HEK293T (cell line): ENCODE data around the gene SCYGR1.

Experiments used
- CTCF ChIA-PET: fragments of 350-600 bp; formaldehyde crosslinking; extraction: SDS; loops from one replicate; lab custom pipeline; 2021; ENCODE audit warnings: antibody characterized with exemption, inconsistent platforms; lab: Yijun Ruan, JAX
- POLR2A ChIA-PET: fragments of 350-600 bp; formaldehyde crosslinking; extraction: SDS; loops from one replicate; lab custom pipeline; 2020; ENCODE audit warnings: antibody characterized with exemption, inconsistent platforms; lab: Yijun Ruan, JAX
- DNase-seq: peaks from one replicate; pipeline ENCODE4 v3.0.0; 2012; ENCODE audit warnings: mixed read lengths; ENCODE audit errors: extremely low spot score
- ARNT ChIP-seq: fragments of 450-650 bp; IDR thresholded peaks from 2 replicates; pipeline ENCODE4 v1.6.1; 2017; ENCODE audit warnings: mild to moderate bottlenecking
- BHLHE40 ChIP-seq: fragments of 450-650 bp; IDR thresholded peaks from 2 replicates; pipeline ENCODE4 v1.6.1; 2016; ENCODE audit warnings: mild to moderate bottlenecking, moderate library complexity, borderline replicate concordance
- CTBP1 ChIP-seq: fragments of 450-650 bp; IDR thresholded peaks from 2 replicates; pipeline ENCODE4 v1.6.1; 2016; ENCODE audit warnings: borderline replicate concordance
- ELF4 ChIP-seq: fragments of 450-650 bp; IDR thresholded peaks from 2 replicates; pipeline ENCODE4 v1.6.1; 2017; ENCODE audit warnings: antibody characterized with exemption
- FOXA1 ChIP-seq: fragments of 450-650 bp; IDR thresholded peaks from 2 replicates; pipeline ENCODE4 v1.6.1; 2016; ENCODE audit warnings: mild to moderate bottlenecking
- FOXK2 ChIP-seq: fragments of 450-650 bp; IDR thresholded peaks from 2 replicates; pipeline ENCODE4 v1.6.1; 2016; ENCODE audit warnings: mild to moderate bottlenecking
- FOXM1 ChIP-seq: fragments of 450-650 bp; IDR thresholded peaks from 2 replicates; pipeline ENCODE4 v1.6.1; 2017; ENCODE audit warnings: mild to moderate bottlenecking, borderline replicate concordance
- HDGF ChIP-seq: fragments of 450-650 bp; IDR thresholded peaks from 2 replicates; pipeline ENCODE4 v1.6.1; 2017; ENCODE audit warnings: antibody characterized with exemption, borderline replicate concordance
- L3MBTL2 ChIP-seq: fragments of 450-650 bp; conservative IDR thresholded peaks from 2 replicates; pipeline ENCODE4 v1.6.1; 2016; ENCODE audit warnings: mild to moderate bottlenecking
- LEF1 ChIP-seq: fragments of 450-650 bp; IDR thresholded peaks from 2 replicates; pipeline ENCODE4 v1.6.1; 2017; ENCODE audit warnings: mild to moderate bottlenecking, borderline replicate concordance
- NFRKB ChIP-seq: fragments of 450-650 bp; IDR thresholded peaks from 2 replicates; pipeline ENCODE4 v1.6.1; 2016; ENCODE audit warnings: mild to moderate bottlenecking, moderate library complexity
- PKNOX1 ChIP-seq: fragments of 450-650 bp; IDR thresholded peaks from 2 replicates; pipeline ENCODE4 v1.6.1; 2016
- SP1 ChIP-seq: fragments of 450-650 bp; IDR thresholded peaks from 2 replicates; pipeline ENCODE4 v1.6.1; 2017
- SUZ12 ChIP-seq: fragments of 450-650 bp; IDR thresholded peaks from 2 replicates; pipeline ENCODE4 v1.6.1; 2016; ENCODE audit warnings: mild to moderate bottlenecking
- TARDBP ChIP-seq: fragments of 450-650 bp; IDR thresholded peaks from 2 replicates; pipeline ENCODE4 v1.6.1; 2016
- ZNF384 ChIP-seq: fragments of 450-650 bp; IDR thresholded peaks from 2 replicates; pipeline ENCODE4 v1.6.1; 2016

The SCYGR1 gene

GRCh38 chr2:227351639-227352038 is 36.1 kb downstream of the SCYGR1 start:
- POLR2A ChIA-PET: no interaction called here
- CTCF ChIA-PET: no interaction called here
- TF ChIP-seq FOXA1: no peak
- no peak for TF ChIP-seq ELF4
- no peak for TF ChIP-seq TARDBP
- no peak for TF ChIP-seq ZNF384
- TF ChIP-seq LEF1: no peak
- no peak for TF ChIP-seq HDGF
- TF ChIP-seq FOXK2: no peak
- no peak for TF ChIP-seq L3MBTL2
- TF ChIP-seq PKNOX1: no peak
- TF ChIP-seq NFRKB: no peak
- no peak for DNase-seq

- ChIA-PET CTCF (no interaction called here), POLR2A (no interaction called here)
- TF ChIP-seq ZNF384 (no peak), FOXM1 (no peak), BHLHE40 (no peak), SP1 (no peak), NFRKB (no peak), HDGF (no peak), ELF4 (no peak), ARNT (no peak), CTBP1 (no peak), L3MBTL2 (no peak)
- no peak for DNase-seq
These were observed 37.6 kb downstream of the SCYGR1 start for GRCh38 chr2:227349989-227350612.

- CTCF ChIA-PET: no interaction called here
- DNase-seq: no peak
- no peak for TF ChIP-seq NFRKB
- TF ChIP-seq CTBP1: no peak
- no peak for TF ChIP-seq L3MBTL2
- TF ChIP-seq ELF4: no peak
- no peak for TF ChIP-seq PKNOX1
- no peak for TF ChIP-seq TARDBP
- TF ChIP-seq ZNF384: no peak
- no peak for TF ChIP-seq HDGF
- TF ChIP-seq FOXK2: no peak
- POLR2A ChIA-PET: no interaction called here
These were observed 39.4 kb downstream of the SCYGR1 start for GRCh38 chr2:227348324-227348723.

- TF ChIP-seq CTBP1: no peak
- TF ChIP-seq BHLHE40: no peak
- TF ChIP-seq SUZ12: no peak
- TF ChIP-seq LEF1: no peak
- no peak for TF ChIP-seq TARDBP
- TF ChIP-seq PKNOX1: no peak
- TF ChIP-seq ELF4: no peak
- no peak for TF ChIP-seq HDGF
- TF ChIP-seq ARNT: no peak
- TF ChIP-seq ZNF384: no peak
- no peak for TF ChIP-seq FOXK2
- no peak for TF ChIP-seq L3MBTL2
- no peak for TF ChIP-seq FOXA1
- no peak for TF ChIP-seq SP1
- TF ChIP-seq NFRKB: no peak
- TF ChIP-seq FOXM1: no peak
- ChIA-PET CTCF (no interaction called here), POLR2A (no interaction called here)
- DNase-seq: no peak
These were observed 40.6 kb downstream of the SCYGR1 start for GRCh38 chr2:227347117-227347516.

- CTCF ChIA-PET: no interaction called here
- no peak for DNase-seq
- no peak for TF ChIP-seq FOXM1
- POLR2A ChIA-PET: no interaction called here
These were observed 43.5 kb downstream of the SCYGR1 start for GRCh38 chr2:227344231-227344630.

GRCh38 chr2:227341553-227341952 is 46.2 kb downstream of the SCYGR1 start:
- ChIA-PET POLR2A (no interaction called here), CTCF (no interaction called here)
- no peak for TF ChIP-seq L3MBTL2
- TF ChIP-seq FOXA1: no peak
- no peak for TF ChIP-seq PKNOX1
- TF ChIP-seq FOXM1: no peak
- TF ChIP-seq ELF4: no peak
- no peak for TF ChIP-seq TARDBP
- no peak for TF ChIP-seq ARNT
- TF ChIP-seq LEF1: no peak
- TF ChIP-seq CTBP1: no peak
- TF ChIP-seq SUZ12: no peak
- no peak for TF ChIP-seq BHLHE40
- TF ChIP-seq NFRKB: no peak
- no peak for TF ChIP-seq FOXK2
- no peak for TF ChIP-seq HDGF
- TF ChIP-seq SP1: no peak
- no peak for TF ChIP-seq ZNF384

More at GRCh38 chr2:227341553-227341952, 46.2 kb downstream of the SCYGR1 start:
- no peak for DNase-seq
